NCI-H2227 treated with DMSO at 0.1 percent for 48 hours (cell line): ENCODE measurements around the gene NAV2.

Source experiments
- DNase-seq: peaks from one replicate; lab custom pipeline; 2025; lab: John Stamatoyannopoulos, UW

The NAV2 gene

GRCh38 chr11:20022363-20023081 is 309.9 kb downstream of the NAV2 start:
- no peak for DNase-seq

GRCh38 chr11:20023082-20023426 is 310.4 kb downstream of the NAV2 start:
- no peak for DNase-seq

GRCh38 chr11:20024172-20024935 is 311.7 kb downstream of the NAV2 start:
- DNase-seq: no peak

- no peak for DNase-seq
Observed at GRCh38 chr11:20025332-20025840, 312.7 kb downstream of the NAV2 start.

GRCh38 chr11:20026629-20027555 is 314.3 kb downstream of the NAV2 start:
- no peak for DNase-seq

GRCh38 chr11:20027556-20028013 is 314.9 kb downstream of the NAV2 start:
- peak; percentile 41 for DNase-seq

GRCh38 chr11:20029193-20029592 is 316.6 kb downstream of the NAV2 start:
- DNase-seq: no peak

- no peak for DNase-seq
Observed at GRCh38 chr11:20030472-20030871, 317.8 kb downstream of the NAV2 start.

GRCh38 chr11:20031155-20032001 is 318.7 kb downstream of the NAV2 start:
- no peak for DNase-seq

GRCh38 chr11:20032127-20032526 is 319.5 kb downstream of the NAV2 start:
- no peak for DNase-seq

- no peak for DNase-seq
Observed at GRCh38 chr11:20032577-20033260, 320.1 kb downstream of the NAV2 start.

GRCh38 chr11:20033806-20034205 is 321.2 kb downstream of the NAV2 start:
- DNase-seq: no peak

GRCh38 chr11:20034941-20035340 is 322.3 kb downstream of the NAV2 start:
- DNase-seq: no peak

GRCh38 chr11:20035375-20035700 is 322.7 kb downstream of the NAV2 start:
- no peak for DNase-seq

- no peak for DNase-seq
Observed at GRCh38 chr11:20035701-20036601, 323.3 kb downstream of the NAV2 start.

GRCh38 chr11:20036626-20037335 is 324.1 kb downstream of the NAV2 start:
- DNase-seq: no peak

- DNase-seq: no peak
Observed at GRCh38 chr11:20037396-20038153, 324.9 kb downstream of the NAV2 start.

GRCh38 chr11:20038412-20038811 is 325.8 kb downstream of the NAV2 start:
- no peak for DNase-seq
